ENCODE measurements around the gene ZNF469.

GRCh38 chr16:88365244-88365865 is 17.4 kb upstream of the ZNF469 start:
- TF ChIP-seq POLR2A (IDR thresholded peaks at IDR 0.05) (no peak), POLR2AphosphoS5 (IDR thresholded peaks at IDR 0.05) (no peak)
